GM23338 (cell line): ENCODE data around the gene CIPC. TPM values are rescaled to one million over a fixed set of nuclear protein-coding genes. Genes with fewer than 3 reads are reported as not detected.

Source experiments
- ATAC-seq: fragments of 200-7000 bp; cut with Tn5 transposase; 3 replicates; pipeline ENCODE4 v1.9.1; 2020
- DNase-seq: peaks from one replicate; pipeline ENCODE4 v3.0.0-alpha.2; 2015; ENCODE audit warnings: low spot score
- H2AFZ ChIP-seq: fragments of 200-600 bp; sonication (generic); 2 replicates; pipeline ENCODE4 v1.8.0; 2016; ENCODE audit warnings: antibody characterized with exemption, mild to moderate bottlenecking, moderate library complexity
- H3F3A ChIP-seq: fragments of 200-600 bp; sonication (generic); replicated peaks from 2 replicates; pipeline ENCODE4 v1.8.0; 2017; ENCODE audit warnings: antibody characterized with exemption, mixed run types, low read depth
- H3K27ac ChIP-seq: fragments of 200-600 bp; sonication (generic); 2 replicates; pipeline ENCODE4 v1.6.1; 2016; ENCODE audit warnings: low read depth
- H3K27me3 ChIP-seq: fragments of 200-600 bp; sonication (generic); 2 replicates; pipeline ENCODE4 v1.8.0; 2016; ENCODE audit warnings: mild to moderate bottlenecking, mixed run types, moderate library complexity; ENCODE audit not compliant: insufficient read depth
- H3K36me3 ChIP-seq: fragments of 200-600 bp; sonication (generic); 2 replicates; pipeline ENCODE4 v1.8.0; 2016; ENCODE audit warnings: mild to moderate bottlenecking; ENCODE audit not compliant: insufficient read depth
- H3K4me1 ChIP-seq: fragments of 200-600 bp; sonication (generic); 2 replicates; pipeline ENCODE4 v1.8.0; 2016; ENCODE audit warnings: mild to moderate bottlenecking, moderate library complexity; ENCODE audit not compliant: insufficient read depth
- H3K4me2 ChIP-seq: fragments of 200-600 bp; sonication (generic); 2 replicates; pipeline ENCODE4 v1.7.1; 2017; ENCODE audit warnings: mixed run types
- H3K4me3 ChIP-seq: fragments of 200-600 bp; sonication (generic); 2 replicates; pipeline ENCODE4 v1.6.1; 2016; ENCODE audit warnings: mixed run types
- H3K79me2 ChIP-seq: fragments of 200-600 bp; sonication (generic); replicated peaks from 2 replicates; pipeline ENCODE4 v1.8.0; 2017; ENCODE audit warnings: mild to moderate bottlenecking; ENCODE audit not compliant: insufficient read depth
- H3K9me2 ChIP-seq: fragments of 200-600 bp; sonication (generic); 2 replicates; pipeline ENCODE4 v1.8.0; 2017; ENCODE audit not compliant: insufficient read depth
- H4K20me1 ChIP-seq: fragments of 200-600 bp; sonication (generic); replicated peaks from 2 replicates; pipeline ENCODE4 v1.8.0; 2017; ENCODE audit warnings: mild to moderate bottlenecking; ENCODE audit not compliant: insufficient read depth
- H3K27ac Mint-ChIP-seq: 2 replicates; pipeline ENCODE4 v1.8.0; 2020; ENCODE audit warnings: inconsistent platforms, mild to moderate bottlenecking, moderate library complexity, mixed read lengths
- H3K27me3 Mint-ChIP-seq: 3 replicates; pipeline ENCODE4 v1.8.0; 2022; ENCODE audit warnings: low read depth, mild to moderate bottlenecking, moderate library complexity, mixed read lengths, inconsistent platforms; ENCODE audit not compliant: insufficient read depth, poor library complexity
- H3K36me3 Mint-ChIP-seq: 3 replicates; pipeline ENCODE4 v1.8.0; 2021; ENCODE audit warnings: low read depth, mild to moderate bottlenecking, inconsistent platforms, moderate library complexity, mixed read lengths
- H3K4me1 Mint-ChIP-seq: 3 replicates; pipeline ENCODE4 v1.8.0; 2020; ENCODE audit warnings: mild to moderate bottlenecking, inconsistent platforms, mixed read lengths
- H3K4me3 Mint-ChIP-seq: 3 replicates; pipeline ENCODE4 v1.8.0; 2021; ENCODE audit warnings: moderate library complexity, mild to moderate bottlenecking, inconsistent platforms, mixed read lengths
- H3K9me3 Mint-ChIP-seq: 3 replicates; pipeline ENCODE4 v1.8.0; 2020; ENCODE audit warnings: moderate library complexity, mild to moderate bottlenecking, inconsistent platforms, mixed read lengths
- CREB1 ChIP-seq: fragments of 250-450 bp; sonication (Bioruptor Pico); IDR thresholded peaks from 2 replicates; pipeline ENCODE4 v1.5.0; 2020; ENCODE audit warnings: low read depth, mild to moderate bottlenecking, moderate library complexity
- CTCF ChIP-seq, 2 experiments: fragments of 200-600 bp in 1 of 2; sonication (generic) in 1 of 2; conservative IDR thresholded peaks; 2 replicates each; pipeline versions ENCODE4 v1.5.1 to v1.6.1; 2016 to 2017; ENCODE audit warnings: antibody characterized with exemption in 2 of 2, low read depth in 2 of 2, mild to moderate bottlenecking in 2 of 2, moderate library complexity in 1 of 2
- ETS1 ChIP-seq: IDR thresholded peaks from 2 replicates; pipeline ENCODE4 v1.6.1; 2016; ENCODE audit warnings: antibody characterized with exemption
- EZH2 ChIP-seq: fragments of 200-600 bp; sonication (generic); IDR thresholded peaks from one replicate; pipeline ENCODE4 v1.8.0; 2017; ENCODE audit warnings: antibody characterized with exemption, mild to moderate bottlenecking, low read depth; ENCODE audit not compliant: unreplicated experiment
- EZH2phosphoT487 ChIP-seq: fragments of 200-600 bp; sonication (generic); IDR thresholded peaks from one replicate; pipeline ENCODE4 v1.8.1; 2018; ENCODE audit warnings: antibody characterized with exemption; ENCODE audit not compliant: unreplicated experiment
- JUNB ChIP-seq: IDR thresholded peaks from one replicate; pipeline ENCODE4 v1.6.1; 2016; ENCODE audit warnings: antibody characterized with exemption; ENCODE audit not compliant: unreplicated experiment
- NANOG ChIP-seq: IDR thresholded peaks from 2 replicates; pipeline ENCODE4 v1.6.1; 2016; ENCODE audit warnings: antibody characterized with exemption, borderline replicate concordance
- POLR2AphosphoS5 ChIP-seq: IDR thresholded peaks from 2 replicates; pipeline ENCODE4 v1.6.1; 2016; ENCODE audit warnings: antibody characterized with exemption, low read depth
- REST ChIP-seq: IDR thresholded peaks from one replicate; pipeline ENCODE4 v1.6.1; 2018; ENCODE audit warnings: antibody characterized with exemption; ENCODE audit not compliant: unreplicated experiment
- STAT1 ChIP-seq: IDR thresholded peaks from one replicate; pipeline ENCODE4 v1.6.1; 2016; ENCODE audit warnings: antibody characterized with exemption; ENCODE audit not compliant: unreplicated experiment
- ZNF114 ChIP-seq: fragments of 250-450 bp; sonication (Bioruptor Pico); IDR thresholded peaks from 2 replicates; pipeline ENCODE4 v1.5.0; 2020; ENCODE audit warnings: mild to moderate bottlenecking, moderate library complexity
- ZNF331 ChIP-seq: fragments of 250-450 bp; sonication (Bioruptor Pico); IDR thresholded peaks from 2 replicates; pipeline ENCODE4 v1.5.0; 2020; ENCODE audit warnings: low read depth, mild to moderate bottlenecking, moderate library complexity
- ZNF462 ChIP-seq: fragments of 250-450 bp; sonication (Bioruptor Pico); IDR thresholded peaks from 2 replicates; pipeline ENCODE4 v1.5.0; 2020; ENCODE audit warnings: mild to moderate bottlenecking, moderate library complexity
- polyA plus RNA-seq: library from polyadenylated mRNA; unstranded; fragments of >200 nt; fragmentation: Nextera tagmentation; extraction: Ambion mirVana; gene quantifications from 2 replicates; pipeline ENCODE4 v1.2.1, GENCODE V29; 2016
- total RNA-seq: library from RNA; depleted of rRNA; stranded (reverse); fragments of >200 nt; shearing (Covaris generic); gene quantifications from 2 replicates; pipeline ENCODE4 v1.2.3, GENCODE V29; 2014

CIPC gene
- total and polyA plus RNA-seq, 2 experiments from 2014 or later: 8.1 to 36.9 TPM

- Mint-ChIP-seq H3K4me1 (peaks cover 22% of the 10 kb centered on the region), H3K27ac (no peak overlapping the region), H3K9me3 (no peaks in the 10 kb centered on the region), H3K4me3 (no peak overlapping the region), H3K36me3 (no peaks in the 10 kb centered on the region), H3K27me3 (peaks cover 11% of the 10 kb centered on the region)
- H3K4me2 ChIP-seq: no peak overlapping the region
- H3K9me2 ChIP-seq: no peaks in the 10 kb centered on the region
- H3K4me3 ChIP-seq: no peak overlapping the region
- no peak overlapping the region for H3K27ac ChIP-seq
- H2AFZ ChIP-seq: no peak overlapping the region
- no peaks in the 10 kb centered on the region for H3K27me3 ChIP-seq
- no peaks in the 10 kb centered on the region for H3K36me3 ChIP-seq
- no peaks in the 10 kb centered on the region for H4K20me1 ChIP-seq
- peaks cover 3% of the 10 kb centered on the region; the same call in 1 of the 2 replicates for H3F3A ChIP-seq
- TF ChIP-seq NANOG (no peak), ETS1 (no peak), ZNF331 (CRISPR knock-in tag) (no peak), POLR2AphosphoS5 (no peak), ZNF462 (no peak), CREB1 (CRISPR knock-in tag) (no peak), REST (no peak), ZNF114 (no peak), STAT1 (no peak), JUNB (no peak), EZH2phosphoT487 (no peak), CTCF (conservative IDR thresholded peaks at IDR 0.05; ENCODE audit: low read depth in 2 of 2) (no peak), EZH2 (no peak)
- ATAC-seq: no peak
- no peak for DNase-seq
- no peaks in the 10 kb centered on the region for H3K79me2 ChIP-seq
- peaks cover 5% of the 10 kb centered on the region; the same call in 1 of the 2 replicates for H3K4me1 ChIP-seq
Measured at GRCh38 chr14:77068517-77069200, 29.4 kb upstream of the CIPC start.
